ENCODE results near the gene ARHGEF39.

- TF ChIP-seq CTCF (IDR thresholded peaks at IDR 0.05; ENCODE audit: insufficient read depth, low read depth, low read length) (no peak), EZH2 (IDR thresholded peaks at IDR 0.05; ENCODE audit: insufficient read depth, low read length) (no peak)
Observed at GRCh38 chr9:35713578-35713977, 48.6 kb upstream of the ARHGEF39 start.
